Activated CD4-positive, alpha-beta memory T cell treated with anti-CD3 and anti-CD28 coated beads for 36 hours (primary cell): ENCODE results near the gene ACOX3. TPM values are rescaled to one million over a fixed set of nuclear protein-coding genes. Genes with fewer than 3 reads are reported as not detected.
A peak's percentile ranks its signal among the peaks of the same experiment; 100 is the strongest.

ENCODE experiments used
- CTCF ChIA-PET: fragments of 350-600 bp; sonication (Branson Sonifier 250); formaldehyde crosslinking; loops from one replicate; lab custom pipeline; 2021; ENCODE audit warnings: antibody characterized with exemption, inconsistent platforms; lab: Charles Lee
- POLR2A ChIA-PET: fragments of 350-600 bp; sonication (Branson Sonifier 250); formaldehyde crosslinking; loops from one replicate; lab custom pipeline; 2021; ENCODE audit warnings: antibody characterized with exemption; lab: Charles Lee
- DNase-seq: peaks from one replicate; pipeline ENCODE4 v3.0.0-alpha.2; 2020
- H3K27ac Mint-ChIP-seq: one replicate; pipeline ENCODE4 v1.8.0; 2021; ENCODE audit warnings: mixed read lengths
- H3K27me3 Mint-ChIP-seq: one replicate; pipeline ENCODE4 v1.8.0; 2021; ENCODE audit warnings: mixed read lengths
- H3K36me3 Mint-ChIP-seq: one replicate; pipeline ENCODE4 v1.8.0; 2021; ENCODE audit warnings: mixed read lengths
- H3K4me1 Mint-ChIP-seq: one replicate; pipeline ENCODE4 v1.8.0; 2021; ENCODE audit warnings: low read depth, mixed read lengths
- H3K4me3 Mint-ChIP-seq: one replicate; pipeline ENCODE4 v1.8.0; 2021; ENCODE audit warnings: mild to moderate bottlenecking, mixed read lengths
- H3K9me3 Mint-ChIP-seq: one replicate; pipeline ENCODE4 v1.8.0; 2021; ENCODE audit warnings: mixed read lengths
- intact Hi-C: fragments of 100-400 bp; cut with micrococcal nuclease; formaldehyde crosslinking; loops from one replicate; pipeline ENCODE4 v1.15.1; 2023
- total RNA-seq, 2 experiments: library from RNA; stranded (reverse); gene quantifications; one replicate each; pipeline ENCODE4 v1.2.3, GENCODE V29; 2021

The ACOX3 gene
- total RNA-seq, 2 experiments from 2014 or later = 42.3 to 45.8 TPM

DNA sequence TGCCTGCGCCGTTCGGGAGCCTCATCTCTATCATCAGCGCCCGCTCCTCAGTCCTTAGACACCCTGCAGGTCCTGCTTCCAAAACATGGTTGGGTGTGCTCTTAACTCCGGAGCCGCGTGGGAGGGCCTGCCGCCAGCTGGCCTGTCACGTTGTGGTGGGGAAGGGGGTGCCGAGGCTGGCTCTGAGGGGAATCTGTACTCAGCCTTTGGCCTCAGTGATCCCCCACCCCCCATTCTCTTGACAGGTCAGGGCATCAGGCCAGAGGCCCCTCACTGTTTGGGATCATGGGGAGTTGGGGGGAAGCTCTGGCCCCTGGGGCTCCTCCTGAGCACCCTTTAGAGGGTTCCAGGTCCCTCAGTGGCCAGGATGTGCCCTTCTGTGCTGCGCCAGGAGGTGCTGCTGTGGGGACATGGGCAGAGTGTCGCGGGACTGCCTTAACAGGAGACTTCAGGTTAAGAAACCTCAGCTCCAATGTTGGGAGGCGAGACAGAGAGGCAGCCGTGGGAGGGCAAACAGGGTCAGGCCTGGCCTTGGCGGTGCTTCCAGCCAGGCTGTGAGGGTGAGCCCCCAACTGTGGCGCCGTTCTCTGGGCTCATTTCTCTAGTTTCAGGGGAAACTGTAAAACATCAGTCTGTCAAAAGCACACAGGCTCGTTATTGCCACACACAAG, 33.5 kb upstream of the ACOX3 start:
- Mint-ChIP-seq H3K4me3 (no peak overlapping the region), H3K36me3 (peaks cover 19% of the 10 kb centered on the region), H3K4me1 (peaks cover under 1% of the 10 kb centered on the region), H3K9me3 (no peaks in the 10 kb centered on the region), H3K27me3 (no peaks in the 10 kb centered on the region), H3K27ac (no peak overlapping the region)
- no peak for DNase-seq
- ChIA-PET CTCF (no interaction called here), POLR2A (no interaction called here)
- intact Hi-C loops = no loop called here

DNA sequence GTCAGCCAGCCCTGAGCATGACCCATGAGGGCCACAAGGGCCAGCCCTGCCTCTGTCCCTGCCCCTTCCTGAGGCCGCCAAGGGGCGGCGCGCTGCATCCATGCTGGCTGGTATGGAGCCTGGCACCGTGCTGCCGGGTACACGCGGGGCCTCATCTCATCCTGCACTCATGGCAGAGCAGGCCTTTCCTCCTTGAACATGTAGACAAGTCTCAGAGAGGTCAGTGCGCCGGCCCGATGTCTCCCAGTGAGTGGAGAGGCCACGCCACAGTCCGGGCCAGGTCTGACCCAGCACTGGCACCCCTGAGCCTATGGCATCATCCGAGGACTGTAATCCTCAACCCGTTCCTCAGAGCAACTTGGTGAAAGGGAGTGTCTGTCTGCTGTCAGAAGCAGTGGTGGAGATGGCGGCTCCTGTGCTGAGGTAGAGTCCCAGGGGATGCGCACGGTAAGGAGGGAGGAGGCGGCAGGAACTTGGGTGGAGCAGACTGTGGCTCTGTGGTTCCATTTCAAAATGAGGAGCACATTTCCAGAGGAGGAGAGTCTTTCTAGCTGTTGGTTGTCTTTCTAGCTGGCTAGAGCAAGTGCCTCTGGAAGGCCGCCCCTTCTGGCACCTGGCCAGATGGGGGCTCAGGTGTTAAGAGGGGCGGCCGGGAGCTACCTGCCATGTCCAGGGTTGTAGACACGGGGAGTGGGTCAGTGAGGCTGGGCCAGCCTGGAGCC, 32.8 kb upstream of the ACOX3 start:
- Mint-ChIP-seq H3K4me1 (no peaks in the 10 kb centered on the region), H3K27ac (no peak overlapping the region), H3K27me3 (no peaks in the 10 kb centered on the region), H3K9me3 (no peaks in the 10 kb centered on the region), H3K36me3 (peaks cover 22% of the 10 kb centered on the region), H3K4me3 (no peak overlapping the region)
- intact Hi-C loops = no loop called here
- no peak for DNase-seq
- ChIA-PET CTCF (no interaction called here), POLR2A (no interaction called here)

DNA sequence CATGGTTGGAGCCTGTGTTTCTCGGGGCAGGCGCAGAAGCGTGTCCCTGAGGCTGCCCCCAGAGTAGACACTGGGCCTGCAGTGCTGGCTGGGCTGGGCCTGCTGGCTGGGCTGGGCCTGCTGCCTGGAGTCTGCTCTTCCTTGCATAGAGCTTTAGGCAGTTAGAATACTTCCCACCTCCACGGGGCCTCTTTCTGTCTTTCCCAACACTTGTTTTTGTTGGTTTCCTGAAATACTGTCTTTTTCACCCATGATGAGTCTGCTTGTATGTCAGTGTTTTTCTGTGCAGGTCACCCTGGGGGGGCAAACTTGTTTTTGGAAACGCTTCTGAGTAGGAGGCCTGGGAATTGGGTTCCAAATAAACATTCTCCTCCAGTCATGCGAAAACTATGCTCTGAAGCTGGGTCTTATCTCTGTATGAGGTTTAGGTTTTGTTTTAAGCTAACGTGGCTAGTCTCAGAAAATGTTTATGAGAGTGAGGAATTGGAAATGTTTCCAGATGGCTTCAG, 32.2 kb upstream of the ACOX3 start:
- H3K4me3 Mint-ChIP-seq = no peak overlapping the region
- intact Hi-C loops = no loop called here
- H3K4me1 Mint-ChIP-seq = no peaks in the 10 kb centered on the region
- no peak overlapping the region for H3K27ac Mint-ChIP-seq
- CTCF ChIA-PET = no interaction called here
- H3K36me3 Mint-ChIP-seq = peaks cover 25% of the 10 kb centered on the region
- no peaks in the 10 kb centered on the region for H3K9me3 Mint-ChIP-seq
- no peak for DNase-seq
- POLR2A ChIA-PET = no interaction called here
- H3K27me3 Mint-ChIP-seq = no peaks in the 10 kb centered on the region

- Mint-ChIP-seq H3K4me3 (no peak overlapping the region), H3K27ac (no peak overlapping the region), H3K4me1 (no peaks in the 10 kb centered on the region), H3K27me3 (no peaks in the 10 kb centered on the region), H3K9me3 (no peaks in the 10 kb centered on the region), H3K36me3 (peaks cover 25% of the 10 kb centered on the region)
- ChIA-PET CTCF (interaction anchor here (0.6 kb wide), 1 partner anchor 230 kb away, joined by 3 read pairs; no protein-coding TSS in a partner anchor), POLR2A (no interaction called here)
- intact Hi-C loops = no loop called here
- DNase-seq = no peak
Measured at GRCh38 chr4:8472158-8472688, 31.7 kb upstream of the ACOX3 start.

GRCh38 chr4:8471211-8471875, 30.8 kb upstream of the ACOX3 start:
- POLR2A ChIA-PET = no interaction called here
- H3K9me3 Mint-ChIP-seq = no peaks in the 10 kb centered on the region
- no peaks in the 10 kb centered on the region for H3K4me1 Mint-ChIP-seq
- H3K27me3 Mint-ChIP-seq = no peaks in the 10 kb centered on the region
- CTCF ChIA-PET = interaction anchor here (0.6 kb wide), 1 partner anchor 229 kb away, joined by 3 read pairs; no protein-coding TSS in a partner anchor
- no peak for DNase-seq
- no peak overlapping the region for H3K27ac Mint-ChIP-seq
- no peak overlapping the region for H3K4me3 Mint-ChIP-seq
- H3K36me3 Mint-ChIP-seq = peaks cover 24% of the 10 kb centered on the region
- intact Hi-C loops = no loop called here

DNA sequence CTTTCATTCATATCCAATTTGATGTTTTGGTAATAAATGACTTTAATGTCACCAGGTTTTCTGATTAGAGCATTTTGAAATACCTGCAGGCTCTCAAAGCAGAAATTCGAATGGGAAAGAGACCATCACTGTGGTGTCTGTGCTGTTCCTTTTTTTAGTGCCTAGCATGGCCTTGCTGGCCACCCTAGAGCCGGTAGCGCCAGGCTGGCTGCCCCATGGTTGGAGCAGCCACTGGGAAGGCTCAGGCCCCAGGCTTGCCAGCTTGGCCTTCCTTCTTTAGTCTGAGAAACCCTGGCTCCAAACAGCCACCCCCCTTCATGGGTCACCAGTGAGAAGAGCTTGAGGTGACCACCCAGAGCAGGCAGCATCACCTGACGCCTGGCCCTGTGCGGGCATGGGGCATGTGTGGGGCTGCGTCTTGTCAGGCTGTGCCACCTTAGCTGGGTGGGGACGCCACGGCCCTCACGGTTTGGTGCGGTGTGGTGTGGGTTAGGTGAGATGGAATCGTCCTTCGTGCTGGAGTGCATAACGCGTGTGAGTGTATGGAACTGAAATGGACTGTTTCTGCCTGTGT, 30.0 kb upstream of the ACOX3 start:
- intact Hi-C loops = no loop called here
- peaks cover 19% of the 10 kb centered on the region for H3K36me3 Mint-ChIP-seq
- no peaks in the 10 kb centered on the region for H3K9me3 Mint-ChIP-seq
- POLR2A ChIA-PET = no interaction called here
- H3K27ac Mint-ChIP-seq = no peak overlapping the region
- H3K27me3 Mint-ChIP-seq = no peaks in the 10 kb centered on the region
- DNase-seq = no peak
- H3K4me3 Mint-ChIP-seq = no peak overlapping the region
- CTCF ChIA-PET = no interaction called here
- H3K4me1 Mint-ChIP-seq = no peaks in the 10 kb centered on the region

GRCh38 chr4:8469550-8469949, 29.0 kb upstream of the ACOX3 start:
- ChIA-PET POLR2A (no interaction called here), CTCF (interaction anchor here (1.3 to 1.8 kb wide), 2 partner anchors 12 to 216 kb away, joined by 3 to 9 read pairs; no protein-coding TSS in a partner anchor)
- no peaks in the 10 kb centered on the region for H3K4me1 Mint-ChIP-seq
- peaks cover 21% of the 10 kb centered on the region for H3K36me3 Mint-ChIP-seq
- no peak overlapping the region for H3K27ac Mint-ChIP-seq
- no peaks in the 10 kb centered on the region for H3K27me3 Mint-ChIP-seq
- no peak overlapping the region for H3K4me3 Mint-ChIP-seq
- intact Hi-C loops = no loop called here
- no peaks in the 10 kb centered on the region for H3K9me3 Mint-ChIP-seq
- no peak for DNase-seq

DNA sequence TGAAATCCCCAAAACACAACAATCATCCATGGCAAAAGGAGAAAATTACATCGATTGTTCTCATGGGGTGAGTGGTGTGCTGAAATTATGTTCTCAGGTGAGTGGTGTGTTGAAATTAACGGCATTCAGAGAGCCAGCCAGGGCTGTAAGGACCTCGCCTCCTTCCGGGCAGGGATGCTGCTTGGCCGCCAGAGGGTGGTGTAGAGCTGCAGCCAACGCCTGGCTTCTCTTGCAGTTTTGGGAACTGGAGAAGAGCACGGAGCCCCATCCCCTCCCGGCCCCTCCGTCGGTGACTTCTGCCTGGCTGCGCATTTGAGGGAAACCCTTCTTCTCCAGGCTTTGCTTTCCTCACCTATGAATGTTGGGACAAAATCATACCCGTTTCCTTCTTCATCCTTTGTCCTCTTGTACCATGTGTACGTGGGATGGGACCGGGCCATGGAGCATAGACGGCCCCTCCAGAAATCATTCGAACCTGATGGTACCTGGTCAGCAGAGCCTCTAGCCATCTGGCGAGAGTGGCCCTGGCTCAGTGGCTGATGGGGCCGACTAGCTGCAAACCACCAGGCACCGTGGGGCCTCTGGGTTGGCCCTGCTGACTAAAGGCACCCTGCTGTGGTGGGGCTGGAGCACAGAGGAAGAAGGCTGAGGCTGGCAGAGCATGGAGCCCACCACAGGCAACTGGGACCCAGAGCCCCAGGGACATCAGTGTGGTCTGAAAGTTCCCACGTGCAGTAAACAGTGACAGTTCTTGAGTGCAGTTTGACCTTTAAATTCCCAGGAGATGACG, 28.4 kb upstream of the ACOX3 start:
- H3K27ac Mint-ChIP-seq = no peak overlapping the region
- intact Hi-C loops = loop anchor here (1.0 kb wide), 1 partner anchor 125 kb away; no protein-coding TSS in a partner anchor
- POLR2A ChIA-PET = interaction anchor here (0.6 kb wide), 1 partner anchor 160 kb away, joined by 3 read pairs; no protein-coding TSS in a partner anchor
- H3K4me1 Mint-ChIP-seq = no peaks in the 10 kb centered on the region
- no peaks in the 10 kb centered on the region for H3K9me3 Mint-ChIP-seq
- no peaks in the 10 kb centered on the region for H3K27me3 Mint-ChIP-seq
- H3K36me3 Mint-ChIP-seq = peaks cover 21% of the 10 kb centered on the region
- H3K4me3 Mint-ChIP-seq = no peak overlapping the region
- CTCF ChIA-PET = interaction anchor here (0.9 to 1.8 kb wide), 12 partner anchors 10 to 292 kb away, joined by 3 to 9 read pairs (median 4); no protein-coding TSS in a partner anchor
- DNase-seq = peak; percentile 70

GRCh38 chr4:8467016-8467415, 26.5 kb upstream of the ACOX3 start:
- no peak for DNase-seq
- H3K9me3 Mint-ChIP-seq = no peaks in the 10 kb centered on the region
- H3K4me3 Mint-ChIP-seq = no peak overlapping the region
- H3K36me3 Mint-ChIP-seq = peaks cover 21% of the 10 kb centered on the region
- POLR2A ChIA-PET = no interaction called here
- CTCF ChIA-PET = interaction anchor here (1.0 to 1.8 kb wide), 2 partner anchors 33 to 225 kb away, joined by 3 to 5 read pairs; no protein-coding TSS in a partner anchor
- no peak overlapping the region for H3K27ac Mint-ChIP-seq
- intact Hi-C loops = no loop called here
- no peaks in the 10 kb centered on the region for H3K4me1 Mint-ChIP-seq
- H3K27me3 Mint-ChIP-seq = no peaks in the 10 kb centered on the region

GRCh38 chr4:8465615-8466611, 25.4 kb upstream of the ACOX3 start:
- no peak overlapping the region for H3K4me3 Mint-ChIP-seq
- H3K27me3 Mint-ChIP-seq = no peaks in the 10 kb centered on the region
- intact Hi-C loops = no loop called here
- no peak for DNase-seq
- no peaks in the 10 kb centered on the region for H3K9me3 Mint-ChIP-seq
- POLR2A ChIA-PET = no interaction called here
- no peak overlapping the region for H3K27ac Mint-ChIP-seq
- CTCF ChIA-PET = no interaction called here
- H3K36me3 Mint-ChIP-seq = peaks cover 23% of the 10 kb centered on the region
- H3K4me1 Mint-ChIP-seq = no peaks in the 10 kb centered on the region
